HG02973 (cell line): ENCODE data around the gene CYP1B1.
"Not testable (repeated sequence)": the region's sequence is repeated elsewhere in the genome, so short reads cannot be mapped to it uniquely, and the experiment has no call there.

Experiments used
- ATAC-seq: cut with Tn5 transposase; IDR thresholded peaks from one replicate; pipeline ENCODE4 v1.9.1; 2021; ENCODE audit warnings: moderate library complexity; ENCODE audit not compliant: unreplicated experiment

Gene CYP1B1

GRCh38 chr2:38075507-38076151 lies at the start of gene CYP1B1:
Gene CYP1B1 (minus strand): TSS chr2:38076151. CDS start chr2:38075388, 763 bp downstream.
- no peak for ATAC-seq

- ATAC-seq: no peak
Measured at GRCh38 chr2:38125007-38125406, 49.1 kb upstream of the CYP1B1 start.

GRCh38 chr2:38123911-38124310 lies 48.0 kb upstream of the CYP1B1 start:
- no peak for ATAC-seq

- ATAC-seq: no peak
Measured at GRCh38 chr2:38122344-38122743, 46.4 kb upstream of the CYP1B1 start.

- no peak for ATAC-seq
Measured at GRCh38 chr2:38121481-38121880, 45.5 kb upstream of the CYP1B1 start.

GRCh38 chr2:38120829-38121228 lies 44.9 kb upstream of the CYP1B1 start:
- ATAC-seq: no peak

GRCh38 chr2:38120264-38120592 lies 44.3 kb upstream of the CYP1B1 start:
- ATAC-seq: no peak

- no peak for ATAC-seq
Measured at GRCh38 chr2:38116762-38117161, 40.8 kb upstream of the CYP1B1 start.

GRCh38 chr2:38115216-38116032 lies 39.5 kb upstream of the CYP1B1 start:
- no peak for ATAC-seq

- ATAC-seq: no peak
Measured at GRCh38 chr2:38113981-38114708, 38.2 kb upstream of the CYP1B1 start.

- no peak for ATAC-seq
Measured at GRCh38 chr2:38113051-38113450, 37.1 kb upstream of the CYP1B1 start.

GRCh38 chr2:38111350-38111749 lies 35.4 kb upstream of the CYP1B1 start:
- not testable (repeated sequence) for ATAC-seq

GRCh38 chr2:38109732-38110181 lies 33.8 kb upstream of the CYP1B1 start:
- ATAC-seq: no peak

GRCh38 chr2:38108907-38109731 lies 33.2 kb upstream of the CYP1B1 start:
- no peak for ATAC-seq

- ATAC-seq: no peak
Measured at GRCh38 chr2:38107738-38108410, 31.9 kb upstream of the CYP1B1 start.

GRCh38 chr2:38106405-38107094 lies 30.6 kb upstream of the CYP1B1 start:
- no peak for ATAC-seq

GRCh38 chr2:38105922-38106321 lies 30.0 kb upstream of the CYP1B1 start:
- ATAC-seq: no peak

- no peak for ATAC-seq
Measured at GRCh38 chr2:38104598-38104997, 28.6 kb upstream of the CYP1B1 start.

GRCh38 chr2:38100328-38100727 lies 24.4 kb upstream of the CYP1B1 start:
- no peak for ATAC-seq
